ENCODE data around the gene SEMA3F. TPM values are rescaled to one million over a fixed set of nuclear protein-coding genes. Genes with fewer than 3 reads are reported as not detected.

Gene SEMA3F
- total and polyA plus RNA-seq, 2 donors (not counting 3 experiments of a cell fraction or from before 2014, with no cell fraction given) = 65.8 to 99.1 TPM

- peaks cover 6 to 33% of the 10 kb centered on the region in 2 experiments for H3K36me3 ChIP-seq (ENCODE audit: control insufficient read depth in 2 of 2, extremely low read depth in 1 of 2, insufficient read depth in 2 of 2, low read length in 2 of 2)
- H3K79me2 ChIP-seq (ENCODE audit: control insufficient read depth, insufficient read depth, low read length) = peaks cover 37% of the 10 kb centered on the region
- no peak overlapping the region for H3K9ac ChIP-seq (replicated peaks; ENCODE audit: extremely low read depth, insufficient read depth, low read length)
- no peaks in the 10 kb centered on the region for H3K27me3 ChIP-seq (ENCODE audit: control insufficient read depth in 2 of 2, insufficient read depth in 2 of 2, low read length in 2 of 2)
- H3K27ac ChIP-seq (ENCODE audit: insufficient read depth, low read depth, low read length) = no peak overlapping the region
- CTCF ChIA-PET = interaction anchor here (0.8 to 2.1 kb wide), 4 partner anchors 16 to 53 kb away, joined by 3 to 7 read pairs (median 4); partner anchors contain the start of gene GNAT1
- DNase-seq (ENCODE audit: low read depth, low spot score) (no peak), FAIRE-seq (no peak)
- TF ChIP-seq POLR2A (IDR thresholded peaks at IDR 0.05; ENCODE audit: low read depth, low read length) (no peak), CTCF (IDR thresholded peaks at IDR 0.05; ENCODE audit: extremely low read depth in 1 of 2, insufficient read depth in 1 of 2, low read depth in 1 of 2, low read length in 2 of 2) (no peak), POLR2AphosphoS5 (IDR thresholded peaks at IDR 0.05; ENCODE audit: insufficient read depth, low read depth, low read length) (no peak), MYC (IDR thresholded peaks at IDR 0.05; ENCODE audit: low read depth, low read length) (no peak), MAX (IDR thresholded peaks at IDR 0.05; ENCODE audit: insufficient read depth, insufficient read length) (no peak), EZH2 (IDR thresholded peaks at IDR 0.05; ENCODE audit: borderline replicate concordance, low read depth, low read length, severe bottlenecking) (no peak), JUN (IDR thresholded peaks at IDR 0.05; ENCODE audit: borderline replicate concordance, insufficient read depth, insufficient read length, low read depth) (no peak)
- H2AFZ ChIP-seq (ENCODE audit: low read depth, low read length) = no peak overlapping the region
- POLR2A ChIA-PET = interaction anchor here (0.6 kb wide), 1 partner anchor 11 kb away, joined by 3 read pairs; no protein-coding TSS in a partner anchor
- peaks cover 27% of the 10 kb centered on the region for H3K4me1 ChIP-seq (ENCODE audit: control insufficient read depth, extremely low read depth, insufficient read depth, low read length)
- no peak overlapping the region for H3K4me2 ChIP-seq (ENCODE audit: insufficient read depth, low read length)
- no peaks in the 10 kb centered on the region for H3K9me1 ChIP-seq (replicated peaks; ENCODE audit: control insufficient read depth, extremely low read depth, insufficient read depth, low read length)
- no peaks in the 10 kb centered on the region for H4K20me1 ChIP-seq (replicated peaks; ENCODE audit: control insufficient read depth, extremely low read depth, insufficient read depth, low read length)
- H3K4me3 ChIP-seq (replicated peaks in 1 of 3; ENCODE audit: insufficient read depth in 1 of 3, low read depth in 1 of 3, low read length in 3 of 3) = no peak overlapping the region
- no peaks in the 10 kb centered on the region for H3K9me3 ChIP-seq (replicated peaks; ENCODE audit: control insufficient read depth, insufficient read depth, low read length)
- BruUV-seq (replicated peaks) = no TSS peak
- dilution Hi-C loops (cut with MboI; ENCODE audit: extremely low pct_ligation_motif_present, low sequenced_read_pairs) = no loop called here
- intact Hi-C loops (cut with micrococcal nuclease) = no loop called here
These were observed 18.8 kb downstream of the SEMA3F start for GRCh38 chr3:50173685-50174516.

Data from endothelial cell of umbilical vein (primary cell).